Activated naive CD8-positive, alpha-beta T cell treated with anti-CD3 and anti-CD28 coated beads, Interleukin-2, amount 50 U/mL, for 24 hours (primary cell): ENCODE data around the gene TRIM14.
"Not testable (repeated sequence)": the region's sequence is repeated elsewhere in the genome, so short reads cannot be mapped to it uniquely, and the experiment has no call there.

Experiments used
- ATAC-seq: fragments of 150-1000 bp; cut with Tn5 transposase; one replicate; pipeline ENCODE4 v1.10.0; 2021
- DNase-seq: peaks from one replicate; pipeline ENCODE4 v3.0.0; 2021
- H3K27ac Mint-ChIP-seq: one replicate; pipeline ENCODE4 v1.8.0; 2021; ENCODE audit warnings: mild to moderate bottlenecking, mixed read lengths
- H3K27me3 Mint-ChIP-seq: one replicate; pipeline ENCODE4 v1.8.0; 2021; ENCODE audit warnings: mixed read lengths
- H3K36me3 Mint-ChIP-seq: one replicate; pipeline ENCODE4 v1.8.0; 2021; ENCODE audit warnings: low read depth, mixed read lengths
- H3K4me1 Mint-ChIP-seq: one replicate; pipeline ENCODE4 v1.8.0; 2021; ENCODE audit warnings: mixed read lengths
- H3K4me3 Mint-ChIP-seq: one replicate; pipeline ENCODE4 v1.8.0; 2021; ENCODE audit warnings: mild to moderate bottlenecking, moderate library complexity, mixed read lengths
- H3K9me3 Mint-ChIP-seq: one replicate; pipeline ENCODE4 v1.8.0; 2021; ENCODE audit warnings: mixed read lengths

The TRIM14 gene

DNA sequence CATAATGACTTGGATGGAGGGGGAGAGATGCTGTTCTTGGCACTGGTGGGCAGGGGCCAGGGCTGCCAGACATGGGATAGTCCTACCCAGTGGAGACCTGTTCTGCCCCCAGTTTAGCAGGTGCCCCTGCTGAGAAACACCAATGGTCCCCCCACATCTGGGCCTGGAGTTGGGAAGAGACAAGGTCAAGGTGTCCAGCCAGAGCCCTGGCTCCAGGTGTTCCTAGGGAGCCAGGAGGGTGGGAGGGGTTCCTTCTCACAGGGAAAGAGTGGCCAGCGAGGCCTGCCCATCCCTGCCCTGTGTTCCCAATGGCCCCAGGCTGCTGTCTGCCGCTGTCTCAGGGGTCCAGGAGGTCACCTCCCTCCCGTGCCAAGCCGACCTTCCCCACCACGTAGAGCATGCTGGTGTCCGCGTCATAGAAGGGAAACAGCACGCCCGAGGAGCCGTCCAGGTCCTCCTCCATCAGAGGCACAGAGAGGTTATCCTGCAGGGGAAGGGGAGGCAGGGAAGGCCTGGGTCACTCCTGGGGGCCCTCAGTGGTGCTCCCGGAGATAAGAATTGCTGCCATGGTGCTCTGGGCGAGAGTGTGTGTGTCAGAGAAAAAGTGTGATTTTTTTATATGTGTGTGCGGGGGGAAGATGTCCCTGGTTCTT lies 11.7 kb upstream of the TRIM14 start:
- Mint-ChIP-seq H3K4me3 (no peak overlapping the region), H3K36me3 (no peaks in the 10 kb centered on the region), H3K9me3 (no peaks in the 10 kb centered on the region), H3K4me1 (peaks cover 3% of the 10 kb centered on the region), H3K27ac (no peak overlapping the region), H3K27me3 (no peaks in the 10 kb centered on the region)
- ATAC-seq (no peak), DNase-seq (no peak)

DNA sequence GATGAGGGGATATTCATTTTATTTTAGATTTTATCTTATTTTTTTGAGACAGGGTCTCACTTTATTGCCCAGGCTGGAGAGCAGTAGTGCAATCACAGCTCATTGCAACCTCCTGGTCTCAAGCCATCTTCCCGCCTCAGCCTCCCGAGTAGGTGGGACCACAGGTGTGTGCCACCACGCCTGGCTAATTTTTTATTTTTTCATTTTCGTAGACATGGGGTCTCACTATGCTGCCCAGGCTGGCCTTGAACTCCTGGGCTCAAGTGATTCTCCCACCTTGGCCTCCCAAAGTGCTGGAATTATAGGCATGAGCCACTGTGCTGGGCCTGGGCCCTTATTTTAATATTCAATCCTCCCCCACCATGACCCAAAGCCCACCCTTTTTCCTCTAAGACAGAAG lies 11.0 kb upstream of the TRIM14 start:
- not testable (repeated sequence) for H3K36me3 Mint-ChIP-seq

DNA sequence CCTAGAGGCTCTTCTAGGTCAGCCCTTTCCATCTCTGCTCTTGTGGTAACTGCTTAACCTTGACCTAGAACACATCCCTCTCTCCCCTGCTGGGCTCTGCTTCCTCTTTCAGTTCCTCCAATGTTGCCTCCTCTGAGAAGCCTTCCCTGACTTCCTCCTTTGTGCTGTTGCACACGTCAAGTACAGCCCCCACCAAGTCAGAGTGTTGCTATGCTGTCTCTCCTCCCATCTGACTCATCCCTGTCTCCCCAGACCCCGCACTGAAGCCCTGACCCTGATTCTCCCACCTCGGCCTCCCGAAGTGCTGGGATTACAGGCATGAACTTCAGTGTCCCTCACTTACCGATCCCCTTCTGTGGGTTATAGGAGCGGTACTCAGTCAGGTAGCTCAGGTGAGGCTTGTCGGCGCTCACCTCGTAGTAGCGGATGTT lies 10.4 kb upstream of the TRIM14 start:
- H3K4me3 Mint-ChIP-seq: no peak overlapping the region
- H3K27ac Mint-ChIP-seq: peak overlapping the region; percentile 23
- ATAC-seq (no peak), DNase-seq (no peak)
- peaks cover 3% of the 10 kb centered on the region for H3K4me1 Mint-ChIP-seq
- H3K9me3 Mint-ChIP-seq: no peaks in the 10 kb centered on the region
- no peaks in the 10 kb centered on the region for H3K27me3 Mint-ChIP-seq
- no peaks in the 10 kb centered on the region for H3K36me3 Mint-ChIP-seq

More for the DNA sequence above, 11.0 kb upstream of the TRIM14 start:
- ATAC-seq, H3K27ac Mint-ChIP-seq, H3K4me1 Mint-ChIP-seq, H3K9me3 Mint-ChIP-seq, H3K27me3 Mint-ChIP-seq, DNase-seq, H3K4me3 Mint-ChIP-seq: not testable (repeated sequence)

DNA sequence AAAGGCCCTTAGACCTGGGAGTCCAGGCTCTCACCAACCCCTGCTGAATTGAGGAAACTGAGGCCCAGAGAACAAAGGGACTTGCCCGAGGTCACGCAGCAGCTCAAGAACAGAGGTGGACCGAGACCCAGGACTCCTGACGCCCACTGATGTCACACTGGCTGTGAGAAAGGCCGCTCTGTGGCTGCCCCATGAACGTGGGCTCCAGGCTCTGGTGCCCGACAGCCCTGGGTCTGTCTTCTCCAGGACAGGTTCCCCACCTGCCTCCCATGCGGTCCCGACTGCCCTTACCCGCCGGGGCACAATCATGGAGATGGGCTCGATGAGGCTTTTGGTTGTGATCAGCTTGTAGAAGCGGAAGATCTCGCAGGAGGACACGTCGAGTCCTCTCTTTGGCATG lies 9.3 kb upstream of the TRIM14 start:
- no peak overlapping the region for H3K4me3 Mint-ChIP-seq
- no peaks in the 10 kb centered on the region for H3K36me3 Mint-ChIP-seq
- peaks cover 2% of the 10 kb centered on the region for H3K4me1 Mint-ChIP-seq
- H3K27ac Mint-ChIP-seq: no peak overlapping the region
- ATAC-seq: no peak
- H3K27me3 Mint-ChIP-seq: no peaks in the 10 kb centered on the region
- DNase-seq: no peak
- no peaks in the 10 kb centered on the region for H3K9me3 Mint-ChIP-seq

DNA sequence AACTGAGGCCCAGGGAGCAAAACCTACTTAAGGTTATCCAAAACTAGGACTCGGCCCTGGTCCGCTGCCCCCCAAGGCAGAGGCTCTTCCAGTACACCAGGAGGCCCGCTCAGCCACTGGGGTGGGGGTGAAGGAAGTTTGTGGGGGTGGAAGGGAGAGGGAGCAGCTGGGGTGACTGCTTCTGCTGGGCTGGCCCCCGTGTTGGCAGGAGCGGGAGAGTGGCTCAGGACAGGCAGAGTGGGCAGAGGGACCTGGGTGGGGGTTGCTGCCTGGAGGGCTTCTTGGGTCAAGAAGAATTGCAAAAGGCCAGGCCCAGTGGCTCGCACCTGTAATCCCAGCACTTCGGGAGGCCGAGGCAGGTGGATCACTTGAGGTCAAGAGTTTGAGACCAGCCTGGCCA lies 8.2 kb upstream of the TRIM14 start:
- ATAC-seq (no peak), DNase-seq (no peak)
- no peaks in the 10 kb centered on the region for H3K9me3 Mint-ChIP-seq
- H3K4me1 Mint-ChIP-seq: peaks cover 2% of the 10 kb centered on the region
- no peaks in the 10 kb centered on the region for H3K36me3 Mint-ChIP-seq
- H3K27ac Mint-ChIP-seq: no peak overlapping the region
- no peak overlapping the region for H3K4me3 Mint-ChIP-seq
- no peaks in the 10 kb centered on the region for H3K27me3 Mint-ChIP-seq

DNA sequence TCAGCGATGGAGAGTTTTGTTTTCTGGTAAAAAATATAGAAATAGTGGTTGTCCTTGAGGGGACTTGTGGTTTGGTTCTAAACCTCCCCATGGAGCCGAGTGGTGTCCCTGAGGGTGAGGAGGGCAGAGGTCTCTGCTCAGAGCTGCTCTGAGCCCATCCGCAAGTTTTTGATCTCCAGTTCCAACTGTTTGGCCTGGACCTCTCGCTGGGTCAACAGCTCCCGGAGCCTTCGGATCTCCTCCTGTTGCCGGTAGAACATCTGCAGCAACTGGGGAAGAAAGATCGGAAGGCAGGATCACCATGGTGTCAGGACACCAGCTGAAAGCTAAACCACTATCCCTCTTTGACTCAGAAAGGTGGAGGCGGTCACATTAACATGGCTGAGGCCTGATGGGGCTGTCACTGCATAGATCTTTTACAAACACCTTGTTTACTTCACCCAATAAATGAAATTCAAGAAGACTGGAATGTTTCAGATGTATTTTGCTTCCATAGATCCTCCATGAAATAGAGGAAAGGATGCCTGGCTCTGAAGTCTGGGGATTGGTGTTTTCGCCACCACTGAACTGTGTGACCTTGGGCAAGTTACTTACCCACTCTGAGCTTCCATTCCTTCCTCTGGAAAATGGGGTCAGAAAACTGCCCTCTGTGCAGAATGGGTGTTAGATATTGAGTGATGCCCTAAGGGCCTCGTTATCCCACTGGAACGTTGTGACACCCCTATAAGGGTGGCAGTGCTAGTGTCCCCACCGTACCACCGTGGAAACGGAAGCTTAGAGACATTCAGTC lies 5.8 kb upstream of the TRIM14 start:
- no peak for DNase-seq
- Mint-ChIP-seq H3K36me3 (no peaks in the 10 kb centered on the region), H3K27me3 (no peaks in the 10 kb centered on the region), H3K27ac (no peak overlapping the region), H3K9me3 (no peaks in the 10 kb centered on the region), H3K4me3 (no peak overlapping the region), H3K4me1 (peaks cover 21% of the 10 kb centered on the region)
- ATAC-seq: no peak

DNA sequence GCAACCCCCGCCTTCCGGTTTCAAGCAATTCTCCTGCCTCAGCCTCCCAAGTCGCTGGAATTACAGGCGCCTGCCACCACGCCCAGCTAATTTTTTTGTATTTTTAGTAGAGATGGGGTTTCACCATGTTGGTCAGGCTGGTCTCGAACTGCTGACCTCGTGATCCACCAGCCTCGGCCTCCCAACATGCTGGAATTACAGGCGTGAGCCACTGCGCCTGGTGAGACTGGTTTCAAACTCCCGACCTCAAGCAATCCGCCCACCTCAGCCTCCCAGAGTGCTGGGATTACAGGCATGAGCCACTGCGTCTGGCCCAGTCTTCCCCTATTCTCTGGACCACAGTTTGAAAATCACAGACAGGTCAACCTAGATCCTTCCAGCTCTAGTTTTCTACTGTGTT lies 5.1 kb upstream of the TRIM14 start:
- not testable (repeated sequence) for H3K27ac Mint-ChIP-seq, H3K27me3 Mint-ChIP-seq, ATAC-seq, H3K9me3 Mint-ChIP-seq, DNase-seq, H3K4me3 Mint-ChIP-seq, H3K36me3 Mint-ChIP-seq
- peaks cover 25% of the 10 kb centered on the region for H3K4me1 Mint-ChIP-seq

DNA sequence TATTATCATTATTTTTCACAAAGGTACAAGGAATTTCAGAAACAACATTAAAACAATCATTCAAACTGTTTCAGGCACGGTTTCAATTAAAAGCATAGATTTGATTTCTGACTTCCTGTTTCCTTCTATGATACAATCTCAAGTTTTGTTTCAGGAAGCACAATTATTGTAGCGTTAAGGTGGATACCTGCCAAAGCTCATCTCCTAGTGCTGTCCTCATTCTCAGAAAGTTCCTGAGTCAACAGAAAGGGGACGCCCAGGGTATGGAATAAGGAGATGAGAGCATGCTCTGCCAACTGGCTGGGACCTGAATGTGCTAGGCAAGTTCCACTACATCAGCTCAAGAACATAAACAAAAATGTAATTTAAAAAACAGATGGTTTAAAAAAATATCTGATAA lies 2.0 kb upstream of the TRIM14 start:
- no peaks in the 10 kb centered on the region for H3K27me3 Mint-ChIP-seq
- no peaks in the 10 kb centered on the region for H3K9me3 Mint-ChIP-seq
- peaks cover 35% of the 10 kb centered on the region for H3K4me1 Mint-ChIP-seq
- no peak overlapping the region for H3K27ac Mint-ChIP-seq
- H3K36me3 Mint-ChIP-seq: peaks cover 11% of the 10 kb centered on the region
- ATAC-seq (no peak), DNase-seq (no peak)
- no peak overlapping the region for H3K4me3 Mint-ChIP-seq

DNA sequence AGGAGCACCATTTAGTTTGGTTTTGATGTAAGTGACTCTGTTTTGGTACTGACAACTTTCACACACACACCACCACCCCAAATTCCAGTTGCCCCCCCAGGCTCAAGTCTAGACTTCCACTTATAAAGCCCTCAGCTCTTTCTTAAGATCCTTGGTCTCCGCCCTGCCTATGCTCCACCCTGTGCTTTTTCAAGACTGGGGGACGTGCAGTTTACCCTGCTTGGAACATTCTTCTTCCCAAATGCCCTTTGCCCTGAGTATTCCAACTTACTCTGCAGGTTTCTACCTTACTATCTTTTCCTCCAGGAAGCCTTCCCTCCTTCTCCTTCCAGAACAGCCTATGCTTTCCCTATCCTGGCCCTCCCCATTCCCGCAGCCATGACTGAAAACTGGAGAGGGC lies 1.5 kb upstream of the TRIM14 start:
- Mint-ChIP-seq H3K27ac (peak overlapping the region; percentile 72), H3K9me3 (no peaks in the 10 kb centered on the region), H3K4me1 (peaks cover 35% of the 10 kb centered on the region), H3K27me3 (no peaks in the 10 kb centered on the region), H3K4me3 (peak overlapping the region; percentile 89), H3K36me3 (peaks cover 11% of the 10 kb centered on the region)
- ATAC-seq: no peak
- no peak for DNase-seq

DNA sequence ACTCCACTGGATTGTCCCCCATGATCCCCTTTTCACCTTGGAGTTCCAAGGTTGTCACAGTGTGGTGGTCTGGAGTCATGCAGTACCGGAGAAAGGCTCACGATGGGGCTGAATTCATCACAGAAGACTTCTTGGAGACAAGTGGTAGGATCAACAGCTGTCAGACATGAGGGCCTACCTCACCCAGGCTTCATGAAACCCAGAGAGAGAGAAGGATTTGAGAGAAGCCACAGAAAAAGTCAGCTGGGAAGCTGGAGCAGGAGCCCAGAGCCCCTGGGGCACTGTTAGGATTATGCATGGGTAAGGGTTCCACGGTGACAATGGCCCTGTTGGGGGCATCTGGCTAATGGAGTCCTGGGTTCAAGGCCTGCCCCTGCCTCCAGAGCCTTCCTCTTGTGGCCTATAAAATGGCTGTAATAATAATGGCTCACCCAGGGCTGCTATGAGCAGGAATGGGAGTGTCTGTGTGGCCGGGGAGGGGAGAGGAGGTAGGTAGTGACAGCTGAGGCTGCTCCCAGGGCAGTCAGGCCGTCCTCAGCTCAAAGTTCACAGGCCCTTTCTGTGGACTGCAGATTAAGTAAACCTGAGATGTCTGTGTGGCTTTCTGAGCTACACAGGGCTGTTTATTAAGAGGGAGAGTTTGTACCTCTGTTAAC lies 910 bp downstream of the TRIM14 start:
- peak; percentile 36 for DNase-seq

DNA sequence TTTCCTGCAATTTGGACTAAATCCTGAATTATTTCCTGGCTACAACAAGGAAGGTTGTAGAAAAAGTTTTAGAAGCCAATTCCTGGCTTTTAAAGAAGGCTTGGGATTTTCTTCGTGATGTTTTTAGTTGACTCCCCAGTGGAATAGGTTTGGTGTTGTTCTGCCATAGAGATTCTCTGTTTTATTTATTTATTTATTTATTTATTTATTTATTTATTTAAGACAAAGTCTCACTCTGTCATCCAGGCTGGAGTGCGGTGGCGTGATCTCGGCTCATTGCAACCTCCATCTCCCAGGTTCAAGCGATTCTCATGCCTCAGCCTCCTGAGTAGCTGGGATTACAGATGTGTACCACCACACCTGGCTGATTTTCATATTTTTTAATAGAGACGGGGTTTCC lies 1.9 kb downstream of the TRIM14 start:
- not testable (repeated sequence) for ATAC-seq, DNase-seq, H3K4me3 Mint-ChIP-seq, H3K27ac Mint-ChIP-seq, H3K9me3 Mint-ChIP-seq, H3K27me3 Mint-ChIP-seq
- peaks cover 16% of the 10 kb centered on the region for H3K36me3 Mint-ChIP-seq
- peaks cover 45% of the 10 kb centered on the region for H3K4me1 Mint-ChIP-seq

More for the DNA sequence above, 910 bp downstream of the TRIM14 start:
- H3K36me3 Mint-ChIP-seq: peaks cover 14% of the 10 kb centered on the region
- H3K4me3 Mint-ChIP-seq: peak overlapping the region; percentile 89
- no peaks in the 10 kb centered on the region for H3K9me3 Mint-ChIP-seq
- ATAC-seq: peak; percentile 77
- peak overlapping the region; percentile 96 for H3K27ac Mint-ChIP-seq
- peaks cover 40% of the 10 kb centered on the region for H3K4me1 Mint-ChIP-seq
- no peaks in the 10 kb centered on the region for H3K27me3 Mint-ChIP-seq

DNA sequence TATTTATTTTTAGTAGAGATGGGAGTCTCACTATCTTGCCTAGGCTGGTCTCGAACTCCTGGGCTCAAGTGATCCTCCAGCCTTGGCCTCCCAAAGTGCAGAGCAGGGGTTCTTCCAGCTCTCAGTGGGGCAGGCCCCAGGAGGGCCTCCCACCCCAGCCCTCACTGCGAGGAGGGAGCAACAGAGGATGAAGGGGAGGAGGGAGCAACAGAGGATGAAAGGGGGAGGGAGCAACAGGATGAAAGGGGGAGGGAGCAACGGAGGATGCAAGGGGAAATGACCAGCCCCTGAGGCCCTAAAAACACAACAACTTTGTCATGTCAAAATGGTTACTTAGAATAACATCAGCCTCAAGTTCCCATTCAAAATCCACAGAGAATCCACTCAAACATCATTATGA lies 10.0 kb downstream of the TRIM14 start:
- no peak overlapping the region for H3K4me3 Mint-ChIP-seq
- no peak for DNase-seq
- H3K36me3 Mint-ChIP-seq: peaks cover 55% of the 10 kb centered on the region
- peaks cover 76% of the 10 kb centered on the region for H3K4me1 Mint-ChIP-seq
- no peak for ATAC-seq
- no peaks in the 10 kb centered on the region for H3K9me3 Mint-ChIP-seq
- H3K27ac Mint-ChIP-seq: peak overlapping the region; percentile 83
- H3K27me3 Mint-ChIP-seq: no peaks in the 10 kb centered on the region

DNA sequence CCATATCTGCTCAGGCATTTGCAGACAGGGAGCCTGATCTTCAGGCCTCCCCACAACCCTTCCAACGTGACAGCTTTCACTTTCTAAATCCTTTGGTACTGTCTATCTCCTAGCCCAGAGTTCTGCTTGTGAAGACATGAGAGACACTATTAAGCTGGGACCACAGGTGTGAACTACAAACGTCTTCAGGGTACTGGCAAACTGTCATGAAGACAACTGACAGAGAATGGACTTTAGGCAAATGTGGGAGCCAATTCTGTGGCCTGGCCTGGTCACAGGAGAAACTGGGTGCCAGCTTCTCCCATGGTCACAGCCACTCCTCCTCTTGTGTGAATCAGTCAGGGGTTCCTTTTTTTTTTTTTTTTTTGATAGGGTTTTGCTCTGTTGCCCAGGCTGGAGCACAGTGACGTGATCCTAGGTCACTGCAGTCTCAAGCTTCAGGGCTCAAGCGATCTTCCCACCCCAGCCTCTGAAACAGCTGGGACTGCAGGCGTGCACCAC lies 10.4 kb downstream of the TRIM14 start:
- Mint-ChIP-seq H3K36me3 (peaks cover 55% of the 10 kb centered on the region), H3K4me3 (peak overlapping the region; percentile 25), H3K27me3 (no peaks in the 10 kb centered on the region), H3K4me1 (peaks cover 80% of the 10 kb centered on the region), H3K9me3 (no peaks in the 10 kb centered on the region), H3K27ac (peak overlapping the region; percentile 83)
- ATAC-seq: peak; percentile 84
- DNase-seq: no peak

DNA sequence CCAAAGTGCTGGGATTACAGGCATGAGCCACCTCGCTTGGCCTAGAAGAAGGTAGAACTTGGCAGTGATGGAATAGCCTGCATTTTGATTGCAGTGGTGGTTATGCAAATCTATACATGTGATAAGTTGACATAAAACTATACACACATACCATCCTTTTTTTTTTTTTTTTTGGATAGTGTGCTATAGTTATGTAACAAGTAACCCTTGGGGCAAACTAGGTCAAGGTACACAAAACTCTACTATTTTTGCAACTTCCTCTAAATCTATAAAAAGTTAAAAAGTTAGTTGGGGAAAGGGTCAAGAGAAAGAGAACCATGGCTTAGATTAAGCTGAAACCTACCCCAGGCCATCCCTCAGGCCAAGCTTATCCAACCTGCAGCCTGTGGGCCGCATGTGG lies 11.1 kb downstream of the TRIM14 start:
- H3K9me3 Mint-ChIP-seq: no peaks in the 10 kb centered on the region
- peaks cover 84% of the 10 kb centered on the region for H3K4me1 Mint-ChIP-seq
- no peak for ATAC-seq
- H3K27me3 Mint-ChIP-seq: no peaks in the 10 kb centered on the region
- no peak overlapping the region for H3K4me3 Mint-ChIP-seq
- H3K36me3 Mint-ChIP-seq: peaks cover 55% of the 10 kb centered on the region
- DNase-seq: no peak
- peak overlapping the region; percentile 83 for H3K27ac Mint-ChIP-seq

DNA sequence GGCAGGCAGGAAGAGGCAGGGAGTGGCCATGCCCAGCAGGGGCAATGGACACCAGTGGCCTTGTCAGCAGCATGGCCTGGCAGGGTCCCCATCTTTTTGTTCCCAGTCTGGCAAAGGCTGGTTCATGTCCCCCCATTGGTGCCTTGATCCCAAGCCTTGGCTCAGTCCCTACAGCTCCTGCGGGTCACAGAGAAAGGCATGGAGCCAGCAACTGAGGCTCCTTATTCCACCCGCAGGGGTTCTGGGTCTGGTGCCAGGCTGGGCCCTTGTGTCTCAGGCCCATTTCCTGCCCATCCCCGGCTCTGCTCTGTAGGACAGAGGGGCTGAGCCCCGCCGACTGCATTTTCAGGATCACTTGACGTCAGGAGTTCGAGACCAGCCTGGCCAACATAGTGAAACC lies 14.0 kb downstream of the TRIM14 start:
- H3K36me3 Mint-ChIP-seq: peaks cover 44% of the 10 kb centered on the region
- no peak for DNase-seq
- H3K4me3 Mint-ChIP-seq: no peak overlapping the region
- no peak for ATAC-seq
- no peaks in the 10 kb centered on the region for H3K9me3 Mint-ChIP-seq
- no peak overlapping the region for H3K27ac Mint-ChIP-seq
- H3K4me1 Mint-ChIP-seq: peaks cover 93% of the 10 kb centered on the region
- H3K27me3 Mint-ChIP-seq: no peaks in the 10 kb centered on the region
